ENCODE data around the gene PARD6B.

GRCh38 chr20:50712771-50713656, 18.4 kb upstream of the PARD6B start:
- TF ChIP-seq EZH2 (IDR thresholded peaks at IDR 0.05; ENCODE audit: borderline replicate concordance, low read depth, low read length, severe bottlenecking) (no peak), POLR2A (IDR thresholded peaks at IDR 0.05; ENCODE audit: low read depth, low read length) (no peak), CTCF (IDR thresholded peaks at IDR 0.05; ENCODE audit: extremely low read depth in 1 of 2, insufficient read depth in 1 of 2, low read depth in 1 of 2, low read length in 2 of 2) (no peak)
- TF ChIP-seq, protein P1, sequence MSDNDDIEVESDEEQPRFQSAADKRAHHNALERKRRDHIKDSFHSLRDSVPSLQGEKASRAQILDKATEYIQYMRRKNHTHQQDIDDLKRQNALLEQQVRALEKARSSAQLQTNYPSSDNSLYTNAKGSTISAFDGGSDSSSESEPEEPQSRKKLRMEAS (IDR thresholded peaks at IDR 0.05; ENCODE audit: insufficient read depth, insufficient read length) = no peak

All from endothelial cell of umbilical vein (primary cell).